B cell (primary cell): Measurements from ENCODE around the gene MGST2. TPM values are rescaled to one million over a fixed set of nuclear protein-coding genes. Genes with fewer than 3 reads are reported as not detected.
A peak's percentile ranks its signal among the peaks of the same experiment; 100 is the strongest.

ENCODE experiments used
- ATAC-seq: fragments of 200-7000 bp; cut with Tn5 transposase; one replicate; pipeline ENCODE4 v1.10.0; 2021; ENCODE audit warnings: low read depth, mild to moderate bottlenecking, moderate number of reproducible peaks, moderate library complexity
- CTCF ChIA-PET: fragments of 350-600 bp; sonication (Branson Sonifier 250); formaldehyde crosslinking; loops from one replicate; lab custom pipeline; 2021; ENCODE audit warnings: antibody characterized with exemption, inconsistent platforms; lab: Charles Lee
- POLR2A ChIA-PET: fragments of 350-600 bp; sonication (Branson Sonifier 250); formaldehyde crosslinking; loops from one replicate; lab custom pipeline; 2021; ENCODE audit warnings: antibody characterized with exemption; lab: Charles Lee
- DNase-seq: peaks from one replicate; pipeline ENCODE4 v3.0.0; 2013
- H2AFZ ChIP-seq: 2 replicates; pipeline ENCODE4 v1.6.1; 2012; ENCODE audit warnings: mild to moderate bottlenecking, low read depth, low read length; ENCODE audit not compliant: insufficient read depth, poor library complexity, severe bottlenecking
- H3K27ac ChIP-seq, 2 donors: 1 replicate in 1 of 2; 2 replicates in 1 of 2; pipeline ENCODE4 v1.5.1; 2012 to 2013; ENCODE audit warnings: low read length in 2 of 2, mild to moderate bottlenecking in 2 of 2, moderate library complexity in 1 of 2
- H3K27me3 ChIP-seq, 4 experiments: fragments of 200-600 bp in 1 of 4; sonication (generic) in 1 of 4; replicated peaks in 1 of 4; 1 replicate in 2 of 4; 2 replicates in 2 of 4; pipeline versions ENCODE4 v1.6.1 to v1.7.0; 2013 to 2016; ENCODE audit warnings: low read length in 3 of 4, mild to moderate bottlenecking in 2 of 4, mixed read lengths in 1 of 4, moderate library complexity in 1 of 4; ENCODE audit not compliant: insufficient read depth in 4 of 4, control insufficient read depth in 3 of 4; ENCODE audit errors: control extremely low read depth in 1 of 4
- H3K36me3 ChIP-seq, 2 experiments: replicated peaks in 1 of 2; 1 replicate in 1 of 2; 2 replicates in 1 of 2; pipeline versions ENCODE4 v1.6.1 to v1.7.1; 2013; ENCODE audit warnings: low read length in 1 of 2; ENCODE audit not compliant: insufficient read depth in 2 of 2, control insufficient read depth in 1 of 2; ENCODE audit errors: control extremely low read depth in 1 of 2, extremely low read depth in 1 of 2
- H3K4me1 ChIP-seq, 2 donors: fragments of 200-600 bp in 1 of 2; sonication (generic) in 1 of 2; 1 replicate in 1 of 2; 2 replicates in 1 of 2; pipeline versions ENCODE4 v1.5.1 to v1.6.1; 2013 to 2017; ENCODE audit warnings: low read length in 2 of 2; ENCODE audit not compliant: control insufficient read depth in 2 of 2, insufficient read depth in 2 of 2
- H3K4me2 ChIP-seq: replicated peaks from 2 replicates; pipeline ENCODE3; 2012; ENCODE audit warnings: mild to moderate bottlenecking, low read depth, low read length; ENCODE audit not compliant: poor library complexity, severe bottlenecking
- H3K4me3 ChIP-seq, 5 experiments: fragments of 200-600 bp in 1 of 5; sonication (generic) in 1 of 5; 1 replicate in 3 of 5; 2 replicates in 2 of 5; pipeline versions ENCODE4 v1.5.1 to v1.7.0; 2011 to 2016; ENCODE audit warnings: low read length in 4 of 5, mild to moderate bottlenecking in 4 of 5, low read depth in 2 of 5, control low read depth in 1 of 5, moderate library complexity in 1 of 5; ENCODE audit not compliant: insufficient read depth in 1 of 5; ENCODE audit errors: control extremely low read depth in 1 of 5, extremely low read depth in 1 of 5
- H3K79me2 ChIP-seq: fragments of 200-600 bp; sonication (generic); one replicate; pipeline ENCODE4 v1.6.0; 2016; ENCODE audit warnings: low read length; ENCODE audit not compliant: control insufficient read depth, insufficient read depth
- H3K9ac ChIP-seq: fragments of 200-600 bp; sonication (generic); 2 replicates; pipeline ENCODE4 v1.6.1; 2017; ENCODE audit warnings: mild to moderate bottlenecking, low read length, moderate library complexity
- H3K9me3 ChIP-seq, 3 donors: one replicate each; pipeline versions ENCODE4 v1.6.1 to v1.7.1; 2013; ENCODE audit warnings: low read length in 2 of 3; ENCODE audit not compliant: control insufficient read depth in 2 of 3, insufficient read depth in 1 of 3; ENCODE audit errors: control extremely low read depth in 1 of 3
- H4K20me1 ChIP-seq: 2 replicates; pipeline ENCODE4 v1.6.0; 2012; ENCODE audit warnings: mild to moderate bottlenecking, low read length; ENCODE audit not compliant: insufficient read depth, control insufficient read depth, poor library complexity, severe bottlenecking
- H3K27ac Mint-ChIP-seq: one replicate; pipeline ENCODE4 v1.8.0; 2021; ENCODE audit warnings: mixed read lengths
- H3K27me3 Mint-ChIP-seq: one replicate; pipeline ENCODE4 v1.8.0; 2021; ENCODE audit warnings: mixed read lengths
- H3K4me1 Mint-ChIP-seq: one replicate; pipeline ENCODE4 v1.8.0; 2021; ENCODE audit warnings: mixed read lengths
- H3K4me3 Mint-ChIP-seq: one replicate; pipeline ENCODE4 v1.8.0; 2021; ENCODE audit warnings: mixed read lengths
- H3K9me3 Mint-ChIP-seq: one replicate; pipeline ENCODE4 v1.8.0; 2022; ENCODE audit warnings: mixed read lengths; ENCODE audit not compliant: insufficient read depth
- CTCF ChIP-seq: fragments of 200-600 bp; IDR thresholded peaks from one replicate; pipeline ENCODE4 v1.8.0; 2022; ENCODE audit warnings: antibody characterized with exemption, mild to moderate bottlenecking
- EZH2 ChIP-seq: IDR thresholded peaks from 2 replicates; pipeline ENCODE4 v1.6.1; 2012; ENCODE audit warnings: borderline replicate concordance, low read depth, mild to moderate bottlenecking, moderate library complexity, low read length; ENCODE audit not compliant: insufficient read depth, poor library complexity, severe bottlenecking
- WGBS: methylation state at CpG from one replicate; pipeline ENCODE4 v1.1.5; 2013; ENCODE audit warnings: missing lambda C conversion rate; ENCODE audit not compliant: insufficient coverage; 5-methylcytosine and 5-hydroxymethylcytosine counted together
- intact Hi-C: fragments of 100-400 bp; cut with micrococcal nuclease; formaldehyde crosslinking; loops from one replicate; pipeline ENCODE4 v1.10.0; 2022
- polyA plus RNA-seq: library from polyadenylated mRNA; depleted of rRNA; stranded (reverse); fragments of >200 nt; gene quantifications from 2 replicates; pipeline ENCODE4 v1.2.3, GENCODE V29; 2012
- total RNA-seq, 2 donors: library from RNA; stranded (reverse); fragments of 120-200 nt in 1 of 2; gene quantifications; 1 replicate in 1 of 2; 2 replicates in 1 of 2; pipeline versions ENCODE4 v1.2.3 to v1.2.4, GENCODE V29; 2013 to 2022

The MGST2 gene
- total and polyA plus RNA-seq, 2 donors (not counting 1 experiment from before 2014, with no cell fraction given) = 0.81 to 3.4 TPM

GRCh38 chr4:139617702-139618490 lies 47.7 kb upstream of the MGST2 start:
- Histone ChIP-seq H3K9ac (no peak overlapping the region), H2AFZ (no peak overlapping the region), H3K36me3 (no peaks in the 10 kb centered on the region), H3K27me3 (no peaks in the 10 kb centered on the region), H3K27ac (no peak overlapping the region), H4K20me1 (no peaks in the 10 kb centered on the region), H3K4me1 (no peaks in the 10 kb centered on the region), H3K9me3 (no peaks in the 10 kb centered on the region), H3K4me2 (no peak overlapping the region), H3K4me3 (no peak overlapping the region), H3K79me2 (no peaks in the 10 kb centered on the region)
- ChIA-PET CTCF (interaction anchor here (1.3 kb wide), 1 partner anchor 14 kb away, joined by 3 read pairs; no protein-coding TSS in a partner anchor), POLR2A (no interaction called here)
- H3K9me3 Mint-ChIP-seq = no peaks in the 10 kb centered on the region
- H3K4me1 Mint-ChIP-seq = no peaks in the 10 kb centered on the region
- DNase-seq (no peak), ATAC-seq (no peak)
- peaks cover 5% of the 10 kb centered on the region for H3K27me3 Mint-ChIP-seq
- 83% methylated on average over 1 of the region's 7 CpGs for WGBS
- H3K27ac Mint-ChIP-seq = no peak overlapping the region
- intact Hi-C loops = loop anchor here (5.0 kb wide), 1 partner anchor 634 kb away; no protein-coding TSS in a partner anchor
- TF ChIP-seq EZH2 = no peak
- peak; percentile 19 for TF ChIP-seq CTCF
- no peak overlapping the region for H3K4me3 Mint-ChIP-seq

- Histone ChIP-seq H3K27ac (no peak overlapping the region), H3K9ac (no peak overlapping the region), H3K4me3 (no peak overlapping the region), H3K4me2 (no peak overlapping the region), H3K79me2 (no peaks in the 10 kb centered on the region), H2AFZ (no peak overlapping the region), H4K20me1 (no peaks in the 10 kb centered on the region), H3K9me3 (no peaks in the 10 kb centered on the region), H3K27me3 (no peaks in the 10 kb centered on the region), H3K36me3 (no peaks in the 10 kb centered on the region), H3K4me1 (no peaks in the 10 kb centered on the region)
- ChIA-PET CTCF (interaction anchor here (0.9 to 2.0 kb wide), 3 partner anchors 12 to 634 kb away, joined by 3 to 7 read pairs (median 3); no protein-coding TSS in a partner anchor), POLR2A (no interaction called here)
- H3K27ac Mint-ChIP-seq = no peak overlapping the region
- ATAC-seq (no peak), DNase-seq (peak; percentile 15)
- no peaks in the 10 kb centered on the region for H3K9me3 Mint-ChIP-seq
- no peak overlapping the region for H3K4me3 Mint-ChIP-seq
- intact Hi-C loops = loop anchor here (5.0 kb wide), 1 partner anchor 633 kb away; no protein-coding TSS in a partner anchor
- H3K27me3 Mint-ChIP-seq = peaks cover 9% of the 10 kb centered on the region
- TF ChIP-seq EZH2 (no peak), CTCF (peak; percentile 57)
- 93% methylated on average over 3 of the region's 5 CpGs for WGBS
- no peaks in the 10 kb centered on the region for H3K4me1 Mint-ChIP-seq
Measured at GRCh38 chr4:139619644-139620043, 46.0 kb upstream of the MGST2 start.
